Natural killer cell (primary cell): ENCODE results near the gene ZNF107. TPM values are rescaled to one million over a fixed set of nuclear protein-coding genes. Genes with fewer than 3 reads are reported as not detected.

ENCODE experiments used
- ATAC-seq, 3 donors: fragments of 150-1000 bp in 2 of 3; fragments of 200-7000 bp in 1 of 3; cut with Tn5 transposase; 1 replicate in 1 of 3; 2 replicates in 2 of 3; pipeline ENCODE4 v1.10.0; 2021; ENCODE audit warnings: mild to moderate bottlenecking in 2 of 3, moderate library complexity in 2 of 3
- DNase-seq, 2 donors: peaks; one replicate each; pipeline versions ENCODE4 v3.0.0 to v3.0.0-alpha.2; 2013 to 2021; ENCODE audit warnings: mixed read lengths in 1 of 2
- H3K27ac ChIP-seq: one replicate; pipeline ENCODE4 v1.5.1; 2013; ENCODE audit warnings: mild to moderate bottlenecking, low read length
- H3K27me3 ChIP-seq: one replicate; pipeline ENCODE4 v1.6.1; 2013; ENCODE audit warnings: low read length; ENCODE audit not compliant: control insufficient read depth, insufficient read depth
- H3K36me3 ChIP-seq: one replicate; pipeline ENCODE4 v1.6.1; 2013; ENCODE audit warnings: low read length; ENCODE audit not compliant: control insufficient read depth, insufficient read depth
- H3K4me1 ChIP-seq: one replicate; pipeline ENCODE4 v1.6.1; 2013; ENCODE audit warnings: low read length; ENCODE audit not compliant: control insufficient read depth, insufficient read depth
- H3K4me3 ChIP-seq: one replicate; pipeline ENCODE4 v1.5.1; 2013; ENCODE audit warnings: low read length
- H3K9me3 ChIP-seq: one replicate; pipeline ENCODE4 v1.6.1; 2013; ENCODE audit warnings: low read length; ENCODE audit not compliant: control insufficient read depth, insufficient read depth
- H3K27ac Mint-ChIP-seq, 2 donors: one replicate each; pipeline ENCODE4 v1.8.0; 2022; ENCODE audit warnings: mild to moderate bottlenecking in 2 of 2, mixed read lengths in 2 of 2, moderate library complexity in 1 of 2
- H3K27me3 Mint-ChIP-seq, 2 donors: one replicate each; pipeline ENCODE4 v1.8.0; 2022; ENCODE audit warnings: low read depth in 2 of 2, mixed read lengths in 2 of 2
- H3K36me3 Mint-ChIP-seq: one replicate; pipeline ENCODE4 v1.8.0; 2022; ENCODE audit warnings: mixed read lengths
- H3K4me1 Mint-ChIP-seq, 2 donors: one replicate each; pipeline ENCODE4 v1.8.0; 2022; ENCODE audit warnings: mixed read lengths in 2 of 2
- H3K4me3 Mint-ChIP-seq: one replicate; pipeline ENCODE4 v1.8.0; 2022; ENCODE audit warnings: mild to moderate bottlenecking, moderate library complexity, mixed read lengths
- H3K9me3 Mint-ChIP-seq, 2 donors: one replicate each; pipeline ENCODE4 v1.8.0; 2022; ENCODE audit warnings: mixed read lengths in 2 of 2
- CTCF ChIP-seq: fragments of 200-600 bp; IDR thresholded peaks from one replicate; pipeline ENCODE4 v1.8.0; 2022; ENCODE audit warnings: antibody characterized with exemption
- WGBS: methylation state at CpG from one replicate; pipeline ENCODE4 v1.1.7; 2013; ENCODE audit warnings: missing lambda C conversion rate; ENCODE audit not compliant: insufficient coverage; 5-methylcytosine and 5-hydroxymethylcytosine counted together
- intact Hi-C: fragments of 100-400 bp; cut with micrococcal nuclease; formaldehyde crosslinking; loops from one replicate; pipeline ENCODE4 v1.14.2; 2022
- total RNA-seq, 4 donors: library from RNA; stranded (reverse); fragments of 120-200 nt in 1 of 4; gene quantifications; one replicate each; pipeline versions ENCODE4 v1.2.3 to v1.2.4, GENCODE V29; 2013 to 2022

The ZNF107 gene
- total RNA-seq, 3 donors from 2014 or later (not counting 1 experiment from before 2014, with no cell fraction given): 10.3 to 13.3 (median 10.4) TPM

DNA sequence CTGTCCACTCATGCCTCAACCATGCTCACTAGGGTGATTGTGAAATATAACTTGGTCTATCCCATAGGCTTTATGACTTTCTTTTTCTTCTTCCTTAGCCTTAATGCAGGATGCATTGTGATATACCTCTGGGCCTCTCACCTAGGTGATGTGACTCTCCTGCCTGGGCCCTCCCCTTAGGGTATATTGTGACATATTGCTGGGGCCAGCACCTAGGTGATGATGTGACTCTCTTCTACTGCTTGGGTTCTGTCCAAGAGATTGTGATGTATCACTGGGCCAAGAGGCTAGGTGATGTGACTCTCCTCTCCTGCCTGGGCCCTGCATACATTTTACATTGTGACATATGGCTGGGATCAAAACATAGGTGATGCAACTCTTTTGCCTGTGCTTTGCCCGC lies 14.7 kb upstream of the ZNF107 start:
- Mint-ChIP-seq H3K4me1 (no peaks in the 10 kb centered on the region), H3K27me3 (no peaks in the 10 kb centered on the region), H3K4me3 (no peak overlapping the region), H3K27ac (no peak overlapping the region), H3K36me3 (no peaks in the 10 kb centered on the region), H3K9me3 (peaks cover 0 to 2% of the 10 kb centered on the region in 2 donors)
- Histone ChIP-seq H3K9me3 (no peaks in the 10 kb centered on the region), H3K4me3 (no peak overlapping the region), H3K36me3 (no peaks in the 10 kb centered on the region), H3K27me3 (no peaks in the 10 kb centered on the region), H3K4me1 (no peaks in the 10 kb centered on the region), H3K27ac (no peak overlapping the region)
- DNase-seq: no peak
- WGBS: 100% methylated on average over 1 of the region's 1 CpG
- no peak for ATAC-seq
- intact Hi-C loops: loop anchor here (10.0 kb wide), 1 partner anchor 56 kb away; no protein-coding TSS in a partner anchor
- no peak for TF ChIP-seq CTCF

DNA sequence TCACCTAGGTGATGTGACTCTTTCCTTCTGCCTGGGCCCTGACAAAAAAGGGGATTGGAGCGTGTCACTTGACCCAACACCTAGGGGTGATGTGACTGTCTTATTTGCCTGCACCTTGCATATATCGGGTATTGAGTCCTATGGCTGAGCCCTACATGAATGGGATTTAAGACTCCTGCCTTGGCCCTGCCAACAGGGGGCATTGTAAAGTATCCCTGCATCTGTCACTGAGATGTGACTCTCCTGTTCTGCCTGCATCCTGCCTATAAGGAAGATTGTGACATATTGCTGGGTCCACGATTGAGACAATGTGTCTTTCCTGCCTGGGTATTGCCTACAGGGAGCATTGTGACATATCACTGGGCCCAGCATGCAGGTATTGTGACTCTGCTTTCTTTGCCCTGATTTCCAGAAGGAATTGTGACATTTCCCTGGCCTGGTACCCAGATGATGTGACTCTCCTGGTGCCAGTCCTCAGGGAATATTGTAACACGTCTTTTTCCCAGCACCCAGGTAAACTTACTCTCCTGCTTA lies 14.2 kb upstream of the ZNF107 start:
- Mint-ChIP-seq H3K36me3 (no peaks in the 10 kb centered on the region), H3K27me3 (no peaks in the 10 kb centered on the region), H3K4me3 (no peak overlapping the region), H3K9me3 (peaks cover 0 to 2% of the 10 kb centered on the region in 2 donors), H3K4me1 (no peaks in the 10 kb centered on the region), H3K27ac (no peak overlapping the region)
- TF ChIP-seq CTCF: no peak
- 81% methylated on average over 4 of the region's 4 CpGs for WGBS
- ATAC-seq: no peak
- Histone ChIP-seq H3K27me3 (no peaks in the 10 kb centered on the region), H3K4me1 (no peaks in the 10 kb centered on the region), H3K4me3 (no peak overlapping the region), H3K27ac (no peak overlapping the region), H3K9me3 (no peaks in the 10 kb centered on the region), H3K36me3 (no peaks in the 10 kb centered on the region)
- intact Hi-C loops: loop anchor here (10.0 kb wide), 1 partner anchor 57 kb away; no protein-coding TSS in a partner anchor
- DNase-seq: no peak

- intact Hi-C loops: loop anchor here (10.0 kb wide), 1 partner anchor 59 kb away; no protein-coding TSS in a partner anchor
- no peaks in the 10 kb centered on the region for H3K9me3 ChIP-seq
- WGBS: 94% methylated on average over 11 of the region's 11 CpGs
- no peaks in the 10 kb centered on the region for H3K4me1 ChIP-seq
- no peak overlapping the region for H3K4me3 ChIP-seq
- no peak for TF ChIP-seq CTCF
- H3K27me3 ChIP-seq: no peaks in the 10 kb centered on the region
- H3K27ac ChIP-seq: no peak overlapping the region
- Mint-ChIP-seq H3K36me3 (no peaks in the 10 kb centered on the region), H3K4me1 (no peaks in the 10 kb centered on the region), H3K27ac (no peak overlapping the region), H3K27me3 (no peaks in the 10 kb centered on the region), H3K9me3 (peaks cover 0 to 2% of the 10 kb centered on the region in 2 donors), H3K4me3 (no peak overlapping the region)
- ATAC-seq: no peak
- no peak for DNase-seq
- no peaks in the 10 kb centered on the region for H3K36me3 ChIP-seq
These were observed 12.1 kb upstream of the ZNF107 start for GRCh38 chr7:64653721-64654401.
